ENCODE data around the gene NDOR1.

DNA sequence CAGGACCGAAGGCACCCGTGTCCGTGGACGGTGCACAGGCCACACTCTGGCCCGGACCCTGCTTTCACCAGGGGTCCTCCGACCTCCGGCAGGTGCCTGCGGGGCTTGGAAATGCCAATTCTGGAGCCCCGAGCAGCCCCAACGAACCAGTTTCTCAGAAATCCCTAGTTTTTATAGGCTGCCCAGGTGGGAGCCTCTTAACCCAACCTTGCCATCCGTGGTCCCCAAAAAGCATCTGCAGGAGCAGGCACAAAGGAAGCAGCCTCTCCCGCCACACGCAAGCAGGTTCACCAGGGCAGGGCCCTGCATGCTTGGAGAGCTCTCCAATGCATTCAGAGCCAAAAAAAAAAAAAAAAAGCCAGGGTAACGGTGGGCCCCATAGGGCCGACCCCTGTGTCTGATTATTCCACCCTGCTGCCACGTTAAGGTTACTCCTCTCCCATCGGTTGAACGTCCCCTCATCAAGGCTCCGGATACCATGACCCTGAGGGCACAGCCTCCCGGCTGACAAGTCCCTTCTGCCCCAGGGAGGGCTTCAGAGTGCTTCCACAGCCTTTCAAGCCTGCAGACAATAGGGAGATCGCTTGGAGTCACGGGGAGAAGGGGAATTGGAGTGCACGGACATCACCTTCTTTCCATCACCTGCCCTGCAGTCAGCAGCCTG is 4.2 kb upstream of the NDOR1 start:
- TF ChIP-seq ATF3 (IDR thresholded peaks at IDR 0.05; ENCODE audit: insufficient read depth, low read depth, low read length) = no peak
- TF ChIP-seq BRCA1 (IDR thresholded peaks at IDR 0.05; ENCODE audit: low read depth, low read length) = no peak
- TF ChIP-seq, protein P1, sequence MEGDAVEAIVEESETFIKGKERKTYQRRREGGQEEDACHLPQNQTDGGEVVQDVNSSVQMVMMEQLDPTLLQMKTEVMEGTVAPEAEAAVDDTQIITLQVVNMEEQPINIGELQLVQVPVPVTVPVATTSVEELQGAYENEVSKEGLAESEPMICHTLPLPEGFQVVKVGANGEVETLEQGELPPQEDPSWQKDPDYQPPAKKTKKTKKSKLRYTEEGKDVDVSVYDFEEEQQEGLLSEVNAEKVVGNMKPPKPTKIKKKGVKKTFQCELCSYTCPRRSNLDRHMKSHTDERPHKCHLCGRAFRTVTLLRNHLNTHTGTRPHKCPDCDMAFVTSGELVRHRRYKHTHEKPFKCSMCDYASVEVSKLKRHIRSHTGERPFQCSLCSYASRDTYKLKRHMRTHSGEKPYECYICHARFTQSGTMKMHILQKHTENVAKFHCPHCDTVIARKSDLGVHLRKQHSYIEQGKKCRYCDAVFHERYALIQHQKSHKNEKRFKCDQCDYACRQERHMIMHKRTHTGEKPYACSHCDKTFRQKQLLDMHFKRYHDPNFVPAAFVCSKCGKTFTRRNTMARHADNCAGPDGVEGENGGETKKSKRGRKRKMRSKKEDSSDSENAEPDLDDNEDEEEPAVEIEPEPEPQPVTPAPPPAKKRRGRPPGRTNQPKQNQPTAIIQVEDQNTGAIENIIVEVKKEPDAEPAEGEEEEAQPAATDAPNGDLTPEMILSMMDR (IDR thresholded peaks at IDR 0.05; ENCODE audit: control extremely low read depth in 1 of 3, insufficient read depth in 1 of 3, low read depth in 1 of 3, low read length in 3 of 3) = no peak
- TF ChIP-seq POLR2A (IDR thresholded peaks at IDR 0.05; ENCODE audit: control extremely low read depth in 1 of 2, low read depth in 2 of 2, low read length in 2 of 2) = no peak
- no peak for TF ChIP-seq EZH2 (IDR thresholded peaks at IDR 0.05; ENCODE audit: low read depth, low read length, severe bottlenecking)
- TF ChIP-seq KDM1A (IDR thresholded peaks at IDR 0.05; ENCODE audit: borderline replicate concordance, low read length) = no peak
- no peak; a peak in 1 of 4 replicates for TF ChIP-seq SIN3A (conservative IDR thresholded peaks at IDR 0.05 in 1 of 2, IDR thresholded peaks at IDR 0.05 in 1 of 2; ENCODE audit: low read depth in 1 of 2, low read length in 2 of 2)
- no peak for TF ChIP-seq YY1 (IDR thresholded peaks at IDR 0.05; ENCODE audit: low read depth, low read length)
- TF ChIP-seq NRF1 (IDR thresholded peaks at IDR 0.05; ENCODE audit: low read depth, low read length) = no peak
- TF ChIP-seq SP2 (IDR thresholded peaks at IDR 0.05; ENCODE audit: low read length) = no peak
- no peak for TF ChIP-seq RFX5 (IDR thresholded peaks at IDR 0.05; ENCODE audit: borderline replicate concordance, low read depth, low read length)

All from H1 (cell line).